Adrenal gland (tissue), 12 donors: ENCODE measurements around the gene DDX41. TPM values are rescaled to one million over a fixed set of nuclear protein-coding genes. Genes with fewer than 3 reads are reported as not detected.

Experiments used
- DNase-seq, 7 donors: peaks; one replicate each; pipeline ENCODE4 v3.0.0-alpha.2; 2019 to 2020
- H3K27ac ChIP-seq, 5 donors: fragments of 200-600 bp; sonication (generic) in 4 of 5; 1 replicate in 3 of 5; 2 replicates in 2 of 5; pipeline versions ENCODE4 v1.5.1 to v1.8.0; 2016 to 2020; ENCODE audit warnings: mild to moderate bottlenecking in 1 of 5
- H3K27me3 ChIP-seq: fragments of 200-600 bp; 2 replicates; pipeline ENCODE4 v1.8.0; 2021
- H3K36me3 ChIP-seq, 2 donors: fragments of 200-600 bp; replicated peaks in 1 of 2; 1 replicate in 1 of 2; 2 replicates in 1 of 2; pipeline versions ENCODE4 v1.5.1 to v1.8.0; 2018 to 2022
- H3K4me1 ChIP-seq, 2 donors: fragments of 200-600 bp; replicated peaks in 1 of 2; 1 replicate in 1 of 2; 2 replicates in 1 of 2; pipeline versions ENCODE4 v1.5.1 to v1.8.0; 2018 to 2021
- H3K4me3 ChIP-seq, 4 donors: fragments of 200-600 bp; sonication (generic) in 3 of 4; one replicate each; pipeline ENCODE4 v1.5.1; 2016 to 2018
- H3K9me3 ChIP-seq, 3 donors: fragments of 200-600 bp; sonication (generic) in 1 of 3; replicated peaks in 1 of 3; 1 replicate in 2 of 3; 2 replicates in 1 of 3; pipeline versions ENCODE4 v1.5.1 to v1.8.0; 2016 to 2021
- POLR2A ChIP-seq, 2 donors: fragments of 450-650 bp; IDR thresholded peaks; one replicate each; pipeline ENCODE4 v1.6.1; 2017; ENCODE audit warnings: antibody characterized with exemption in 2 of 2, mild to moderate bottlenecking in 2 of 2, moderate library complexity in 1 of 2
- WGBS, 4 donors: extraction: QIAGEN DNeasy Blood & Tissue Kit in 2 of 4; methylation state at CpG; one replicate each; pipeline versions ENCODE4 v1.1.5 to v1.1.7; 2013 to 2017; 5-methylcytosine and 5-hydroxymethylcytosine counted together
- intact Hi-C, 2 donors: fragments of 100-400 bp; cut with DNase I; formaldehyde crosslinking; loops; one replicate each; pipeline versions ENCODE4 v1.14.1 to v1.15.0; 2022 to 2023
- polyA plus RNA-seq, 3 donors: library from polyadenylated mRNA; stranded (reverse); fragments of 200-250 nt in 2 of 3; fragments of 350-450 nt in 1 of 3; fragmentation: Illumina TruSeq in 1 of 3; extraction: RNeasy Lipid Tissue Mini Kit (QIAGEN cat#74804) in 1 of 3; gene quantifications; one replicate each; pipeline ENCODE4 v1.2.3, GENCODE V29; 2013 to 2014
- total RNA-seq, 9 donors: library from RNA; depleted of rRNA in 4 of 9; stranded (reverse); fragments of >200 nt in 4 of 9; fragments of 120-200 nt in 1 of 9; fragmentation: NEBNext Ultra II Directional in 1 of 9; extraction: Animal tissue kit (Norgen Biotek cat#: 25700) in 1 of 9; gene quantifications; one replicate each; pipeline versions ENCODE4 v1.1.0 to v1.2.4, GENCODE V29; 2013 to 2023
- TF ChIP-seq, protein P1 (sequence below), 6 experiments: fragments of 450-650 bp in 4 of 6; fragments of 200-600 bp in 2 of 6; sonication (generic) in 1 of 6; IDR thresholded peaks; 1 replicate in 5 of 6; 2 replicates in 1 of 6; pipeline versions ENCODE4 v1.5.1 to v1.8.0; 2016 to 2021; ENCODE audit warnings: antibody characterized with exemption in 6 of 6, mild to moderate bottlenecking in 2 of 6, moderate library complexity in 1 of 6
- donor health status: healthy with polysubstance abuse.
- donor health status: Bipolar disorder and iron deficiency.
- donor health status: DM: yes; HTN: yes; CAD: no.
- donor health status: DM: no; HTN: no; CAD: no.
- donor health status: DM: no; HTN: no; CAD: no.
- donor health status: DM: yes; HTN: yes; CAD: no.

The DDX41 gene
- total and polyA plus RNA-seq, 12 donors = 47.0 to 180 (median 116) TPM

DNA sequence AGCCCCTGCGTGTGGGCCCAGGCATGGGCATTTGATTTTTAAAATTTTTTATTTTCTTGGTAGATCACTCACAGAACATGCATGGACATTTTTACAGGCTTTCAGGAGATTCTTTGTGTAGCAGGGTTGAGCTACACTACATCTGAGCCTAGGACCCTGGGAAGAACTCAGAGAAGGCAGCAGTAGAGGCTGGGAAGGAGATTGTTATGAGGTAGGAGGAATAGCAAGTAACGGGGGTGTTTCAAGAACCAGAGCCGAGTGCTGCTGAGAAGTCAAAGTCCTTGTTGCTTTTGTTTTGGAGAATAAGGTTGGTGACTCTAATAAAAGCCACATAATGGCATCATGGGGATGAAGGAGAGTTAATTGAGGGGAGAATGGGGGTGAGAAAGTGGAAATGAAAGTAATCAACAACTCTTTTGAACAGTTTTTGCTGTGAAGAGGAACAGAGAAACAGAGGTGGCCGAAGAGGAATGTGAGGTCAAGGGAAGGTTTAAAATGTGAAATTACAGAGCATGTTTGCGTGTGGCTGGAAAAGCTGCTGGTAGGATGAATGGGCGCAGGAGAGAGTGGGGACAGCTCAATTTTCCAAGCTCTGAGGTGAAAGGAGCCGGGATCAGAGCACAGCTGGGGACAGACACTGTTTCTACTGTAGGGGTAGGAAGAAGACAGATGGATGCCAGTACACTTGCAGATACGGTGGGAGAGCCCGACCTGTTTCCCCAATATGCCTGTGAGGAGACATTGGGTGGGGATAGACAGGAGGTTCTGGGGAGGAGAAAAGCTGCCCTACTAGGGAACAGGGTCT lies 14.7 kb downstream of the DDX41 start:
- H3K36me3 ChIP-seq = no peaks in the 10 kb centered on the region
- DNase-seq = no peak
- H3K9me3 ChIP-seq = no peaks in the 10 kb centered on the region
- intact Hi-C loops = loop anchor here (5.0 kb wide), 2 partner anchors 45 to 110 kb away; no protein-coding TSS in a partner anchor
- no peak overlapping the region for H3K4me3 ChIP-seq
- no peak overlapping the region for H3K27ac ChIP-seq
- no peak for TF ChIP-seq POLR2A (IDR thresholded peaks at IDR 0.05)
- TF ChIP-seq, protein P1, sequence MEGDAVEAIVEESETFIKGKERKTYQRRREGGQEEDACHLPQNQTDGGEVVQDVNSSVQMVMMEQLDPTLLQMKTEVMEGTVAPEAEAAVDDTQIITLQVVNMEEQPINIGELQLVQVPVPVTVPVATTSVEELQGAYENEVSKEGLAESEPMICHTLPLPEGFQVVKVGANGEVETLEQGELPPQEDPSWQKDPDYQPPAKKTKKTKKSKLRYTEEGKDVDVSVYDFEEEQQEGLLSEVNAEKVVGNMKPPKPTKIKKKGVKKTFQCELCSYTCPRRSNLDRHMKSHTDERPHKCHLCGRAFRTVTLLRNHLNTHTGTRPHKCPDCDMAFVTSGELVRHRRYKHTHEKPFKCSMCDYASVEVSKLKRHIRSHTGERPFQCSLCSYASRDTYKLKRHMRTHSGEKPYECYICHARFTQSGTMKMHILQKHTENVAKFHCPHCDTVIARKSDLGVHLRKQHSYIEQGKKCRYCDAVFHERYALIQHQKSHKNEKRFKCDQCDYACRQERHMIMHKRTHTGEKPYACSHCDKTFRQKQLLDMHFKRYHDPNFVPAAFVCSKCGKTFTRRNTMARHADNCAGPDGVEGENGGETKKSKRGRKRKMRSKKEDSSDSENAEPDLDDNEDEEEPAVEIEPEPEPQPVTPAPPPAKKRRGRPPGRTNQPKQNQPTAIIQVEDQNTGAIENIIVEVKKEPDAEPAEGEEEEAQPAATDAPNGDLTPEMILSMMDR (IDR thresholded peaks at IDR 0.05) = no peak
- peaks cover 11 to 16% of the 10 kb centered on the region in 2 donors for H3K4me1 ChIP-seq
- 48 to 64% (median 55%) methylated on average over 9 of the region's 9 CpGs for WGBS, 4 donors
- H3K27me3 ChIP-seq = no peaks in the 10 kb centered on the region

DNA sequence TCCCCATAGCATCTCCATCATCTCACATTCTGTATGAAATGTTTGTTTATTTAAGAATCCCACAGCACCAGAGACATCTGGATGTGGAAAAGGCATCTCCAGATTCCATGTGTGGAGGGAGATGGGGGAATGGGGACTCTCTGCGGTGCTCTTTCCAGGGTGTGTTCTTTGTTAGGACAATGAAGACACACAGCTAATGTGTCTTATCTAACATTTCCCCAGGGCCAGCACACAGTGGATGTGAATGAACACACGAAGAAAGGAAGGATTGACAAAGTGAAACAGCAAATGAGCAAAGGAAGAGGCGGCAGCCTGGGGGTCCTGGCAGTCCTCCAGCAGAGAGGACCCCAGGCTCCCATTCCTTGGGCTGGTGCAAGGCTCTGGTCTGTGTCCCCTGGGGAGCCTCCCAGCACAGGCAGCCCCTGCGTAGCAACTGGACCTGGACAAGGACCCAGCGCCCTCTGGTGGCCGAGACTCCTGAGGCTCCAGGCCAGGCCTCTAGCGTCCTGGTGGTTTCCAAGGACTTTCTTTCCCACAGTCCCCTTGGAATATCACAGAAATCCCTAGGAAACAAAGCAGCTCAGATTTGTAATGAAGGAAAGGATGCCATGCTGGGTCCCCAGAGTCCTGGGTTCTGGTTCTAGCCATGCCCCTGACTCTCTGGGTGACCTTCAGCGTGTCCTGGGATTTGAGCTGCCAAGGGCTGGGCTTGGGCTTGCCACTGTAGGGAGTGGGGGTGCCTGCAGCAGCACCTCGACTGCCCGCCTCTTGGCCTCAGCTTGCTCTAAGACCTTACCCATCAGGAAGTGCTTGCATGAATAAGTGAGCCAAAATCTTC lies 15.9 kb downstream of the DDX41 start:
- DNase-seq = peak; percentile 85 to 96 (median 93)
- H3K4me3 ChIP-seq = no peak overlapping the region
- H3K27me3 ChIP-seq = no peaks in the 10 kb centered on the region
- 13 to 32% (median 19%) methylated on average over 6 to 10 of the region's 10 CpGs for WGBS, 4 donors
- no peak overlapping the region for H3K27ac ChIP-seq
- peaks cover 17 to 18% of the 10 kb centered on the region in 2 donors for H3K4me1 ChIP-seq
- no peaks in the 10 kb centered on the region for H3K36me3 ChIP-seq
- TF ChIP-seq, protein P1 (IDR thresholded peaks at IDR 0.05) = peak; percentile 86 to 95 (median 94)
- TF ChIP-seq POLR2A (IDR thresholded peaks at IDR 0.05) = no peak
- no peaks in the 10 kb centered on the region for H3K9me3 ChIP-seq
- intact Hi-C loops = loop anchor here (5.0 kb wide), 2 partner anchors 44 to 109 kb away; no protein-coding TSS in a partner anchor

DNA sequence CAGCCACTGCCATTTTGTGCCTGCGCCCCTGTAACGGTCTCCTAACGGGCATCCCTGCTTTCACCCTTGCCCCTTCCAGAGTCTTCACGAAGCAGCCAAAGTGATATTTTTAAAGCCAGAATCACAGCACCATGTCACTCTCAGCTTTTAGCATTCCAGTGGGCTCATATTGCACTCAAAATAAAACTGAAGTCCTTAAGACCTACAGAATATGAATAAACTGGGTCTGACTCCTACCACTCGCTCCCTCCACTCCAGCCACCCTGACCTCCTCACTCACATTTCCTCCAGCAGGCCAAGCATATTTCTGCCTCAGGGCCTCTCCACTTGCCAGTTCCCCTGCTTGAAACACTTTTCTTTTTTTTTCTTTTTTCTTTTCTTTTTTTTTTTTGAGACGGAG lies 16.9 kb downstream of the DDX41 start:
- Histone ChIP-seq H3K36me3 (no peaks in the 10 kb centered on the region), H3K27ac (no peak overlapping the region), H3K9me3 (no peaks in the 10 kb centered on the region), H3K27me3 (no peaks in the 10 kb centered on the region), H3K4me3 (no peak overlapping the region), H3K4me1 (peaks cover 19 to 29% of the 10 kb centered on the region in 2 donors)
- intact Hi-C loops = loop anchor here (5.0 kb wide), 2 partner anchors 43 to 108 kb away; no protein-coding TSS in a partner anchor
- no peak for DNase-seq
- no peak for TF ChIP-seq POLR2A (IDR thresholded peaks at IDR 0.05)
- TF ChIP-seq, protein P1 (IDR thresholded peaks at IDR 0.05) = no peak
- WGBS, 4 donors = 74 to 87% (median 86%) methylated on average over 6 of the region's 6 CpGs
